Stimulated activated CD4-positive, alpha-beta T cell treated with anti-CD3 and anti-CD28 coated beads, Interleukin-1b, Interleukin-23, amount 100 ng/mL, for 48 hours (primary cell): ENCODE data around the gene FGD4.

Experiments used
- DNase-seq: peaks from one replicate; pipeline ENCODE4 v3.0.0-alpha.2; 2020

Gene FGD4

GRCh38 chr12:32688786-32689185 is 289.4 kb downstream of the FGD4 start:
- DNase-seq = no peak

GRCh38 chr12:32690927-32691326 is 291.6 kb downstream of the FGD4 start:
- DNase-seq = no peak

- DNase-seq = no peak
Observed at GRCh38 chr12:32692358-32692757, 293.0 kb downstream of the FGD4 start.

GRCh38 chr12:32693036-32693435 is 293.7 kb downstream of the FGD4 start:
- DNase-seq = no peak
